ENCODE results near the gene LYRM4.

LYRM4 gene

GRCh38 chr6:5142915-5143314 is 117.8 kb downstream of the LYRM4 start:
- no peak for DNase-seq (ENCODE audit: low spot score)

DNA sequence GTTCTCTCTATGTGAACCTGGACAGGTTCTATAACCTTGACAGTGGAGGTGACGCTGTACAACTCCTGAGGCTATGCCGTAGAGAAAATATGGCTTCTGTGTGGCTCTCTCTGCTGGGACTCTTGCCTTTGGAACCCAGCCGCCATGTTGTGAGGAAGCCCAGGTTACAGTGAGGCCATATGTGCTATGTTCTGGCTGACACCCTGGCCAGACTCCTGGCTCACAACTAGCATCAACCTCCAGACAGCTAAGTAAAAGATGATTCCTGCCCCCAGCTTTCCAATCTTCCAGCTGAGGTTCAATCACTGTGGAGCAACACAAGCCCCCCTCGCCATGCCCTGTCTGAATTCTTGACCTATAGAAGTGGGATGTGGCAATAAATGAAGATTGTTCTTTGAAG is 118.6 kb downstream of the LYRM4 start:
- no peak for DNase-seq (ENCODE audit: low spot score)

DNA sequence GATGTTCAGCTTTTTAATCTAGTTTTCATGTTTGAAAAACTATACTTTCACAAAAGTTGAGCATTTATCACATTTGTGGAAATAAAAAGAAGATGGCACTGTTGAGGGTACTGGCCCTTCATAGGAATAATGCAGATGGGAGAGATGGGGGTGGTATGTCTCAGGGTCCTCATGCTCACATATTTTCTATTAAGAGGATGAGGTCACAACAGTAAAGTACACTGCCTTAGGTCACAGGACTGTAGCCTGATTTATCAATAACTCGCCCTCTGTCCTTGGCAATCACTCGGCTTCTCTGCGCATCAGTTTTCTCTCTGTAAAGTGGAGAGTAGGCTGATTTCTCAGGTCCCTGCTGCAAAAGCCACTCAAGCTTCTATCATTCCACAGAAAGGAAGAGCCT is 119.7 kb downstream of the LYRM4 start:
- DNase-seq (ENCODE audit: low spot score): no peak

DNA sequence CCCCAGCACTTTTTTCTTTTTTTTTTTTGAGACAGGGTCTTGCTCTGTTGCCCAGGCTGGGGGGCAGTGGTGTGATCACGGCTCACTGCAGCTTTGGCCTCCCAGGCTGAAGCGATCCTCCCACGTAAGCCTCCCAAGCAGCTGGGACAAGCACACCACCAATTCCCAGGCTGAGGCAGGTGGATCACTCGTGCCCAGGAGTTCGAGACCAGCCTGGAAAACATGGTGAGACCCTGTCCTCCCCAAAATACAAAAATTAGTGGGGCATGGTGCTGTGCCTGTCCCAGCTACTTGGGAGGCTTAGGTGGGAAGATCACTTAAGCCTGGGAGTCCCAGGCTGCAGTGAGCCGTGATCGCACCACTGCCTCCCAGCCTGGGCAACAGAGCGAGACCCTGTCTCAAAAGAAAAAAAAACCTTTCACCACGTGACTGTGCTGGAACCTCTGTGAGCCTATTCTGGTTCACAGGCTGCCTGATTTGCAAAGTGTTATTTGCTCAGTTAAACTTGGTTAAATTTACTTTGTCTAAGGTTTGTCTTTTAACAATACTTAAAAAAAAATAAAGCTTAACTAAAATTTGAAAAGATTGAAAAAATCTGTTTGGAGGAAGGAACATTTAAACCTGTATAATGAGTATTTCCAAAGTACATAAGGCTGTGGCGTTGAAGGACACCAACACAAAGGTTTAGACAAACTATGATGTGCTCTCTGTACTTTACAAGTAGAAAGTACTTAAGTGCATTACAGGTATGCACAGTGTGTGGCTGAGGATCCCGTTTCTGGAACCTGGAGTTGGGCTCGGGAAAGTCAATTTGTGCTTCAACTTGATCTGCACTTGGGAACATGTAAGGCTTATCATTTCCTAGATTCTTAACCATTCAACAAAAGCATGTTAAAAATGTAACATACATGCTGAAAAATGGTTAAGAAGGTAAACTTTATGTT is 120.7 kb downstream of the LYRM4 start:
- DNase-seq (ENCODE audit: low spot score): no peak

DNA sequence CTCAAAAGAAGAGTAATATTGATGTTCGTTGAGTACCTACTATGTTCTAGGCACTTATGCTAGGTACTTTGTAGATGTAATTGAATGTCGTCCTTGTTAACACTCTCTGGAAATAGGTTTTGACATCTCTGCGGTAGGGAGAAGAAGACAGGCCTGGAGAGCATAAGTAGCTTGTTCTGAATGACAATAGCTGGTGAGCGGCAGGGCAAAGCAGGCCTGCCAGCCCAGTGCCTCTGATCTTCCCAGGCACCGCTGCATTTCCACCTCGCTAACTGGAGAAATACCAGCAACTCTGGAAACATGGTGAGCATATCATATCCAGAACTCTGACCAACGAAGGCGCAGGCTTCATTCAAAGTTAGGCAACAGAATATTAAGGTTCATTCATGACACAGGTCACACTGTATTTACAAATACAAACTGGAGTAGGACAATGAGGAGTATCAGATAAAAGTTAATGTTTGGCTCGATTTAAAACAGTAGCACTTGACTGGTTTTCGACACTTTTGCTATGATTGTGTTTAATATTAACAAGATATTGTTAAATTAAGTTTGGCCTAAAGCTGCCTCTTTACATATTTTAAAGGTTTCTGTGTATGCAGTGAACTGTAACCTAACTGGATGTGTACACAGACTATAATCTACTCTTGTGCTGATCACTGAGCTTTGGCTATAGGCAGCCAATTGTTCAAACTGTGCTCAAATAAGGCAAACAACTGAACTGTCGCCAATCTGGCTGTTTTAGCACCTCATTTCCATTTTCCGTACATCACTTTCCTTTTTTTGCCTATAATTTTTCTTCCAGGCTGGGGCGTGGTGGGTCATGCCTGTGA is 121.5 kb downstream of the LYRM4 start:
- DNase-seq (ENCODE audit: low spot score): no peak

- DNase-seq (ENCODE audit: low spot score): no peak
Measured at GRCh38 chr6:5136851-5137250, 123.9 kb downstream of the LYRM4 start.

DNA sequence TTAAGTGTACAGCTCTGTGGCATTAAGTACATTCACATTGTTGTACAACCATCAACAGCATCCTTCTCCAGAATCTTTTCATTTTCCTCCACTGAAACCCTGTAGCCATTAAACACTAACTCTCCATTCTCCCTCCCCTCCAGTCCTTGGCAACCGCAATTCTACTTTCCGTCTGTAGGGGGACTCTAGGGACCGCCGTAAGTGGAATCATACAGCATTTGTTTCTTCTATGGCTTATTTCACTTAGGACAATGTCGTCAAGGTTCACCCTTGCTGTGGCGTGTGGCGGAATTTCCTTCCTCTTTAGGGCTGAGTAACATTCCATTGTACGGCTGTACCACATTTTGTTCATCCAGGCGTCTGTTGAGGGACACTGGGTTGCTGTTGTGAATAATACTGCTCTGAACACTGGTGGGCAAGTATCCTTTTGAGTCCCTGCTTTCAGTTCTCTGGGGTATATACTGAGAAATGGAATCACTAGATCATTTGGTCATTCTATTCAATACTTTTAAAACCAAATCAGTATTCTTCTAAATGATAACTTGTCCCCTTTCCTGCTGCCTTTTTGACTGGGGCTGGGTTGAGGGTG is 124.9 kb downstream of the LYRM4 start:
- no peak for DNase-seq (ENCODE audit: low spot score)

- no peak for DNase-seq (ENCODE audit: low spot score)
Measured at GRCh38 chr6:5133943-5134342, 126.8 kb downstream of the LYRM4 start.

DNA sequence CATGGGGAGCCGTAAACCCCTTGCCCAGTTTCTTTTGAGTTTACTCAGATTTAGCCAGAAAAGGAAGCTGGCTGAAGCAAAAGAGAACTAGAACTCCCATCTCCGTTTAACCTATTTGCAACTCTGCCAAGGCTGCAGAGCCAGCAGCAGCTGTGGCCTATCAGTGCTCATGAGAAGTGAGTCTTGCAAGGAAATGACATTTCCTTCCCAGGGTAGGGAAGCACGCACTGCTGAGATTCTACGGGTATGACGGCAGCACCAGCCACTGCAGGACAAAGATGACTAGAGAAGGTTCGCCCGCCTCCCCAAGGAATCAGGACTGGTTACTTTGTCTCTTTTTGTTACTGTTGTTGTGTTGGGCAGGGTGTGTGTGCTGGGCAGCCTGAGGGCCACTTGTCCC is 128.0 kb downstream of the LYRM4 start:
- no peak for DNase-seq (ENCODE audit: low spot score)

DNA sequence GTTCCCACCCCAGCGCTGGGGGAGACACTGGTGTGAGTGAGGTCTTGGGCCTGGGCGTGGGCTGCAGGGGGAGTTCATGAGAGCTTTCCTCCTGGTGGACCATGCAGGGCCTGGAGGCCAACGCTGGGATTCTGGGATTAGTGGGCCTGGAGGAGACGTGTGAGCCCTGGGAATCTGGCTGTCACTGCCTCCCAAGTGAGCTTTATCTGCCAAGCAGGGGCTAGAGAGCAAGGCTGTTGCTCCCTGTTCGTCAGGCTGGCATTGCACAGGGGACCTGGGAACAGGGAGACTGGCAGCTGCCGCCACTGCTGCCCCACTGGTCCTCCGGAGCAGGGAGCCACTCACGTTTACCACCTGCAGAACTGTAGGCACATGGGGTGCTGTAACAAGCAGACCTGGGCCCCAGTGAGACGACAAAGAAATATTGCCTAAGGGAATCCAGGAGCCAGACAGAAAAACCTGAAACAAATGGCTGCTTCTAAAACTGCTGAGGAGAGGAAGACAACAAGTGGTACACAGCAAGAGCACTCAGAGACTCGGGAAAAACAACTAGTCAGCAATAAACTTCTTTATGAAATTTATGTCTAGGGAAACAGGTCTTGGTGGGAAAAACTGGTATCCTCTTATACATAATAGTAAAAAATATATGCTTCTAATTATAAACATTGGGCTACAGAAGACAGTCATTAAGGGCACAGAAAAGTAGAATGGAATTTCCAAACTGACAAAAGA is 130.4 kb downstream of the LYRM4 start:
- no peak for DNase-seq (ENCODE audit: low spot score)

- no peak for DNase-seq (ENCODE audit: low spot score)
Measured at GRCh38 chr6:5128351-5128750, 132.4 kb downstream of the LYRM4 start.

GRCh38 chr6:5127106-5127687 is 133.6 kb downstream of the LYRM4 start:
- no peak for DNase-seq (ENCODE audit: low spot score)

DNA sequence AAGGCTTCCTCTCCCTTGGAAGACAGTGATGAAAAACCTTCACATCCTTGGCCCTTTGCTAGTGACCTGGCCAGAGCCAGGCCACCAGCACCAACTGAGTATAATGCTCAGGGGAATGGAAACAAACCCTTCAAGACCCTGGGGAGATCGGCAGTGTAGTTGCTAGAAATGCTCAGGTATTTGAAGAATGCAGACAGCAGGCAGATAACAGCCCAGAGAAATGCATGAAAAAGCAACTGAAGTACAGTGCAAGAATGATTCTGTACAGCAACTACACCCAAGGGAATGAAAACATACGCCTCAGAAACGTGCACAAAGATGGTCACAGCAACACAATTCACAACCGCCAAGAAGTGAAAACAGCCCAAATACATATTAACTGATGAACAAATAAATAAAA is 134.5 kb downstream of the LYRM4 start:
- DNase-seq (ENCODE audit: low spot score): no peak

- no peak for DNase-seq (ENCODE audit: low spot score)
Measured at GRCh38 chr6:5125152-5126006, 135.4 kb downstream of the LYRM4 start.

- no peak for DNase-seq (ENCODE audit: low spot score)
Measured at GRCh38 chr6:5124526-5124925, 136.2 kb downstream of the LYRM4 start.

- no peak for DNase-seq (ENCODE audit: low spot score)
Measured at GRCh38 chr6:5123296-5124143, 137.2 kb downstream of the LYRM4 start.

- DNase-seq (ENCODE audit: low spot score): no peak
Measured at GRCh38 chr6:5122504-5123112, 138.1 kb downstream of the LYRM4 start.

DNA sequence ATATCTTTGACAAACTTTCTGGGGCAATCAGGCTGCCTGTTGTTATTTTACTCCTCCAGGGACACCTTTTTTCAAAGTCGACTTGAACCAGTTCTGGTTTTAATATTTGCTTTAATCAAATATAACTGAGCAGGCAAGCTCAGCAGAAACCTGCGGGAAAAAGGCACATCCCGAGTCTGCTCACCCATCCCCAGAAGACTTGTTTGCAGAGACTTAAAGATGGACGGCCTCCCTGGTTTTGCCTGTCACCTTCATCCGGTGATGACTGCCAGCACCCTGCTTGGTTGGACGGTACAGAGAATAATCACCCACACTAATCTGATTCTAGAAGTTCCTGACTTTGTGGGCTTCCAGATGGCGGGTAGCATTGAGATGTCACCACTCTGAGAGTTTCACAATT is 138.8 kb downstream of the LYRM4 start:
- no peak for DNase-seq (ENCODE audit: low spot score)

DNA sequence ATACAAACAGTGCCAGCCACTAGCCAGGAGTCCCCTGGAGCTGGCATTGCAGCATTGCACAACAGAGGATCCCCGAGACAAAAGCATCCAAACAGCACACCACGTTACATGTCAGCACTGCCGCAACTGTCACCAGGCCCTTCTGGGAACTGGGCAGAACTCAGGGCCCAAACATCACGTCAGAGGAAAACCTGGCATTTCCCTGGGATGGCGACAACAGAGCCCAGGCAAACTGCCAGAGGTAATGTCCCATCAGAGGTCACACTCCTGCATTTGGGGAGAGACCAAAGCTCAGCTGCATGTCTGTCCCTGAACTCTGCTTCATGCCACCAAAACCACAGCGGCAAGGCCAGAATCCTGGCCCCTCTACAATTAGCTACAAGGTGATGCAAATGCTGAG is 139.3 kb downstream of the LYRM4 start:
- DNase-seq (ENCODE audit: low spot score): no peak
